ENCODE results near the gene PCDHGB3.

- TF ChIP-seq CTCF (IDR thresholded peaks at IDR 0.05) (no peak), ZFX (IDR thresholded peaks at IDR 0.05; ENCODE audit: borderline replicate concordance) (no peak)
These were observed 27.3 kb upstream of the PCDHGB3 start for GRCh38 chr5:141342773-141343172.
